ENCODE results near the gene LINGO4. TPM values are rescaled to one million over a fixed set of nuclear protein-coding genes. Genes with fewer than 3 reads are reported as not detected.

Gene LINGO4
- total RNA-seq, 1 experiment from 2014 or later: not detected

DNA sequence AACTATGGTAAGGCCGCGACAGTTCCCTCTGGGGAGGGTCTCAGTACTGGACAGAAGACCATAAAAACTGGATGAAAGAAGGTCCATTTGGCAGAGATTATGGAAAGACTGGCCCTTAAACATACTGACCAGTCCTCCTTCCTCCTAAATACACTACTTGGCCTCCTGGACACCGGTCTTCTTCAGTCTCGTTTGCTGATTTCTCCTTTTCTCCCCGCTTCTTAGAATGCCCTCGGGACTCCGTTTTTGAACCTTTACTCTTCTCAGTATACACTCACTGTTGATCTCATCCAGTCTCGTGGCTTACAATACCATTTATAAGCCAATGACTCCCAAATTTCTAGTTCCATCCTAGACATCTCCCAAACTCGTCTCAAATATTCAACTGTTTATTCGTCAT, 41.2 kb downstream of the LINGO4 start:
- peaks cover 31% of the 10 kb centered on the region for H3K36me3 Mint-ChIP-seq
- peak overlapping the region; percentile 96 for H3K27ac Mint-ChIP-seq

DNA sequence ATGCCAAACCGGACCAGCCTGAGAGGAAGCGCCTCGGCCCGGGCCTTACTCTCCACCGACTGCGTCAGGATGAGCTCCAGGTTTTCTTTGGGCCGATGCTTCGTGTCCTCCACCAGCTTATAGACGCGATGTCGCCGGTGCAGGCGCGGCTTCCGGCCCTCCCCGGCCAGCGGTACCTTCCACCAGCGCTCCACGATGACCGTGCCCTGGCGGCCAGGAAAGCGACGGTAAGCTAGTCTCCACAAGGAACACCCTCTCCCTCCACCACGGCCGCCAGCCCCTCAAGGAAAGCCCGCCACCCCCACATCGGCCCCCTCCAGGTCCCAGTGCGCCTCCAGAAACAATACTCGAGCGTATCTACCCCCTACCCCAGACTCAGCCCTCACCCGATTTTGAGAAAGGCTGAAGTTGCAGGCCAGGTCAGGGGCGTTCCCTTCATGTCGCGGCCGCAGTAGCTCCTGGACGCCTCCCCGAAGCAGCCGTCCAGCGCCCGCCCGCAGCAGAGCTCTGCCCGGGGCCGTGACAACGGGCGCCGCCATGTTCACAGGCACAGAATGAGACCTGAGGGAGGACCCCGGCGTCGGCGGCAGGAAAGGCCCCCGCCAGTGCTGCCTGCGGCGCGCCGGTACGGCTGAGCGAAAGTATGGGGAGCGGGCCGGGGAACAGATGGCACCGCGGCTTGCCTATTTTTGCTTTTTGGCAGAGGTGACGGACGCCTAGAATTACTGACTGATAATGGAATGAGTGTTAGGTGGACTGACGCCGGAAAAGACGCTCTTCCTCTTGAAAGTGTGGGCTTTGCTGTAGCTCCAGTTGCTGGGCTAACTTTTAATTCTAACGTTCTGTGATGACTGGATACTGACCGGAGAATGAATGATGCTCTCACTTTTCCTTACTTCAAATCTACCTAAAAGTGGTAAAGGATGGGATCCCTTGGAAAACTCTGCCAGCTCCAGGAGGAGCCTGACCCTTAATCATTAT, 42.0 kb downstream of the LINGO4 start, which contains the start of gene MRPL9:
Gene MRPL9, minus strand, starts transcription at position 556 of the 981 bp plus-strand sequence. Its CDS starts 17 bp downstream, at position 539.
- Mint-ChIP-seq H3K27ac (peak within 1 kb of the TSS; percentile 96), H3K36me3 (peaks cover 31% of the 10 kb centered on the region), H3K27me3 (ENCODE audit: low read depth) (no peaks in the 10 kb centered on the region), H3K9me3 (no peaks in the 10 kb centered on the region), H3K4me3 (peak within 1 kb of the TSS; percentile 90), H3K4me1 (peaks cover 14% of the 10 kb centered on the region)
- ChIA-PET POLR2A (interaction anchor here (0.9 to 1.1 kb wide), 3 partner anchors 12 to 46 kb away, joined by 3 to 5 read pairs (median 4); partner anchors contain the start of gene CELF3), CTCF (interaction anchor here (0.8 to 1.7 kb wide), 9 partner anchors 29 to 238 kb away, joined by 3 to 15 read pairs (median 4); no protein-coding TSS in a partner anchor)
- DNase-seq (ENCODE audit: low spot score) (peak; percentile 87), ATAC-seq (peak; percentile 99)
- TF ChIP-seq ZNF396 (CRISPR knock-in tag; IDR thresholded peaks at IDR 0.05; ENCODE audit: borderline replicate concordance) (no peak), CBFB (CRISPR knock-in tag; IDR thresholded peaks at IDR 0.05; ENCODE audit: low read depth) (no peak), TEAD4 (CRISPR knock-in tag; IDR thresholded peaks at IDR 0.05) (no peak), ZNF121 (CRISPR knock-in tag; IDR thresholded peaks at IDR 0.05) (no peak), GRHL2 (CRISPR knock-in tag; IDR thresholded peaks at IDR 0.05; ENCODE audit: insufficient replicate concordance, severe bottlenecking) (no peak), IRF2 (CRISPR knock-in tag; IDR thresholded peaks at IDR 0.05; ENCODE audit: borderline replicate concordance, low read depth) (no peak), RELA (CRISPR knock-in tag; IDR thresholded peaks at IDR 0.05; ENCODE audit: borderline replicate concordance) (no peak), OVOL2 (CRISPR knock-in tag; IDR thresholded peaks at IDR 0.05; ENCODE audit: borderline replicate concordance) (no peak), ZBTB21 (CRISPR knock-in tag; IDR thresholded peaks at IDR 0.05; ENCODE audit: borderline replicate concordance) (no peak), ATF1 (CRISPR knock-in tag; IDR thresholded peaks at IDR 0.05) (no peak), ZNF138 (CRISPR knock-in tag; conservative IDR thresholded peaks at IDR 0.05) (no peak)
- TF ChIP-seq, protein P1, sequence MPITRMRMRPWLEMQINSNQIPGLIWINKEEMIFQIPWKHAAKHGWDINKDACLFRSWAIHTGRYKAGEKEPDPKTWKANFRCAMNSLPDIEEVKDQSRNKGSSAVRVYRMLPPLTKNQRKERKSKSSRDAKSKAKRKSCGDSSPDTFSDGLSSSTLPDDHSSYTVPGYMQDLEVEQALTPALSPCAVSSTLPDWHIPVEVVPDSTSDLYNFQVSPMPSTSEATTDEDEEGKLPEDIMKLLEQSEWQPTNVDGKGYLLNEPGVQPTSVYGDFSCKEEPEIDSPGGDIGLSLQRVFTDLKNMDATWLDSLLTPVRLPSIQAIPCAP (CRISPR knock-in tag; IDR thresholded peaks at IDR 0.05): no peak
- TF ChIP-seq, protein P2, sequence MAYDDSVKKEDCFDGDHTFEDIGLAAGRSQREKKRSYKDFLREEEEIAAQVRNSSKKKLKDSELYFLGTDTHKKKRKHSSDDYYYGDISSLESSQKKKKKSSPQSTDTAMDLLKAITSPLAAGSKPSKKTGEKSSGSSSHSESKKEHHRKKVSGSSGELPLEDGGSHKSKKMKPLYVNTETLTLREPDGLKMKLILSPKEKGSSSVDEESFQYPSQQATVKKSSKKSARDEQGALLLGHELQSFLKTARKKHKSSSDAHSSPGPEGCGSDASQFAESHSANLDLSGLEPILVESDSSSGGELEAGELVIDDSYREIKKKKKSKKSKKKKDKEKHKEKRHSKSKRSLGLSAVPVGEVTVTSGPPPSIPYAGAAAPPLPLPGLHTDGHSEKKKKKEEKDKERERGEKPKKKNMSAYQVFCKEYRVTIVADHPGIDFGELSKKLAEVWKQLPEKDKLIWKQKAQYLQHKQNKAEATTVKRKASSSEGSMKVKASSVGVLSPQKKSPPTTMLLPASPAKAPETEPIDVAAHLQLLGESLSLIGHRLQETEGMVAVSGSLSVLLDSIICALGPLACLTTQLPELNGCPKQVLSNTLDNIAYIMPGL (CRISPR knock-in tag; IDR thresholded peaks at IDR 0.05): peak; percentile 60; the same call in 1 of the 2 replicates
- TF ChIP-seq, protein P3, sequence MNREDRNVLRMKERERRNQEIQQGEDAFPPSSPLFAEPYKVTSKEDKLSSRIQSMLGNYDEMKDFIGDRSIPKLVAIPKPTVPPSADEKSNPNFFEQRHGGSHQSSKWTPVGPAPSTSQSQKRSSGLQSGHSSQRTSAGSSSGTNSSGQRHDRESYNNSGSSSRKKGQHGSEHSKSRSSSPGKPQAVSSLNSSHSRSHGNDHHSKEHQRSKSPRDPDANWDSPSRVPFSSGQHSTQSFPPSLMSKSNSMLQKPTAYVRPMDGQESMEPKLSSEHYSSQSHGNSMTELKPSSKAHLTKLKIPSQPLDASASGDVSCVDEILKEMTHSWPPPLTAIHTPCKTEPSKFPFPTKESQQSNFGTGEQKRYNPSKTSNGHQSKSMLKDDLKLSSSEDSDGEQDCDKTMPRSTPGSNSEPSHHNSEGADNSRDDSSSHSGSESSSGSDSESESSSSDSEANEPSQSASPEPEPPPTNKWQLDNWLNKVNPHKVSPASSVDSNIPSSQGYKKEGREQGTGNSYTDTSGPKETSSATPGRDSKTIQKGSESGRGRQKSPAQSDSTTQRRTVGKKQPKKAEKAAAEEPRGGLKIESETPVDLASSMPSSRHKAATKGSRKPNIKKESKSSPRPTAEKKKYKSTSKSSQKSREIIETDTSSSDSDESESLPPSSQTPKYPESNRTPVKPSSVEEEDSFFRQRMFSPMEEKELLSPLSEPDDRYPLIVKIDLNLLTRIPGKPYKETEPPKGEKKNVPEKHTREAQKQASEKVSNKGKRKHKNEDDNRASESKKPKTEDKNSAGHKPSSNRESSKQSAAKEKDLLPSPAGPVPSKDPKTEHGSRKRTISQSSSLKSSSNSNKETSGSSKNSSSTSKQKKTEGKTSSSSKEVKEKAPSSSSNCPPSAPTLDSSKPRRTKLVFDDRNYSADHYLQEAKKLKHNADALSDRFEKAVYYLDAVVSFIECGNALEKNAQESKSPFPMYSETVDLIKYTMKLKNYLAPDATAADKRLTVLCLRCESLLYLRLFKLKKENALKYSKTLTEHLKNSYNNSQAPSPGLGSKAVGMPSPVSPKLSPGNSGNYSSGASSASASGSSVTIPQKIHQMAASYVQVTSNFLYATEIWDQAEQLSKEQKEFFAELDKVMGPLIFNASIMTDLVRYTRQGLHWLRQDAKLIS (CRISPR knock-in tag; IDR thresholded peaks at IDR 0.05; ENCODE audit: borderline replicate concordance): no peak
- TF ChIP-seq, protein P4, sequence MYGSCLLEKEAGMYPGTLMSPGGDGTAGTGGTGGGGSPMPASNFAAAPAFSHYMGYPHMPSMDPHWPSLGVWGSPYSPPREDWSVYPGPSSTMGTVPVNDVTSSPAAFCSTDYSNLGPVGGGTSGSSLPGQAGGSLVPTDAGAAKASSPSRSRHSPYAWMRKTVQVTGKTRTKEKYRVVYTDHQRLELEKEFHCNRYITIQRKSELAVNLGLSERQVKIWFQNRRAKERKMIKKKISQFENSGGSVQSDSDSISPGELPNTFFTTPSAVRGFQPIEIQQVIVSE (CRISPR knock-in tag; IDR thresholded peaks at IDR 0.05; ENCODE audit: borderline replicate concordance): no peak
- TF ChIP-seq, protein P5, sequence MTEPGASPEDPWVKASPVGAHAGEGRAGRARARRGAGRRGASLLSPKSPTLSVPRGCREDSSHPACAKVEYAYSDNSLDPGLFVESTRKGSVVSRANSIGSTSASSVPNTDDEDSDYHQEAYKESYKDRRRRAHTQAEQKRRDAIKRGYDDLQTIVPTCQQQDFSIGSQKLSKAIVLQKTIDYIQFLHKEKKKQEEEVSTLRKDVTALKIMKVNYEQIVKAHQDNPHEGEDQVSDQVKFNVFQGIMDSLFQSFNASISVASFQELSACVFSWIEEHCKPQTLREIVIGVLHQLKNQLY (CRISPR knock-in tag; IDR thresholded peaks at IDR 0.05): no peak
- TF ChIP-seq, protein P6, sequence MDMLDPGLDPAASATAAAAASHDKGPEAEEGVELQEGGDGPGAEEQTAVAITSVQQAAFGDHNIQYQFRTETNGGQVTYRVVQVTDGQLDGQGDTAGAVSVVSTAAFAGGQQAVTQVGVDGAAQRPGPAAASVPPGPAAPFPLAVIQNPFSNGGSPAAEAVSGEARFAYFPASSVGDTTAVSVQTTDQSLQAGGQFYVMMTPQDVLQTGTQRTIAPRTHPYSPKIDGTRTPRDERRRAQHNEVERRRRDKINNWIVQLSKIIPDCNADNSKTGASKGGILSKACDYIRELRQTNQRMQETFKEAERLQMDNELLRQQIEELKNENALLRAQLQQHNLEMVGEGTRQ (CRISPR knock-in tag; IDR thresholded peaks at IDR 0.05): no peak

More for the DNA sequence above, 41.2 kb downstream of the LINGO4 start:
- DNase-seq (ENCODE audit: low spot score) (no peak), ATAC-seq (no peak)
- peaks cover 14% of the 10 kb centered on the region for H3K4me1 Mint-ChIP-seq
- H3K4me3 Mint-ChIP-seq: peak overlapping the region; percentile 90
- CTCF ChIA-PET: interaction anchor here (1.1 to 1.7 kb wide), 5 partner anchors 29 to 82 kb away, joined by 3 to 15 read pairs (median 5); no protein-coding TSS in a partner anchor
- TF ChIP-seq ELF4 (CRISPR knock-in tag; IDR thresholded peaks at IDR 0.05; ENCODE audit: low read depth) (no peak), ZNF671 (CRISPR knock-in tag; IDR thresholded peaks at IDR 0.05) (no peak)
- TF ChIP-seq, protein P7, sequence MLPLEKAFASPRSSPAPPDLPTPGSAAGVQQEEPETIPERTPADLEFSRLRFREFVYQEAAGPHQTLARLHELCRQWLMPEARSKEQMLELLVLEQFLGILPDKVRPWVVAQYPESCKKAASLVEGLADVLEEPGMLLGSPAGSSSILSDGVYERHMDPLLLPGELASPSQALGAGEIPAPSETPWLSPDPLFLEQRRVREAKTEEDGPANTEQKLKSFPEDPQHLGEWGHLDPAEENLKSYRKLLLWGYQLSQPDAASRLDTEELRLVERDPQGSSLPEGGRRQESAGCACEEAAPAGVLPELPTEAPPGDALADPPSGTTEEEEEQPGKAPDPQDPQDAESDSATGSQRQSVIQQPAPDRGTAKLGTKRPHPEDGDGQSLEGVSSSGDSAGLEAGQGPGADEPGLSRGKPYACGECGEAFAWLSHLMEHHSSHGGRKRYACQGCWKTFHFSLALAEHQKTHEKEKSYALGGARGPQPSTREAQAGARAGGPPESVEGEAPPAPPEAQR (CRISPR knock-in tag; IDR thresholded peaks at IDR 0.05): no peak
- H3K27me3 Mint-ChIP-seq (ENCODE audit: low read depth): no peaks in the 10 kb centered on the region
- H3K9me3 Mint-ChIP-seq: no peaks in the 10 kb centered on the region
- POLR2A ChIA-PET: no interaction called here
